WERI-Rb-1 (cell line): Measurements from ENCODE around the gene HNRNPK.
A peak's percentile ranks its signal among the peaks of the same experiment; 100 is the strongest.

Source experiments
- DNase-seq: peaks from one replicate; pipeline ENCODE4 v3.0.0-alpha.2; 2020
- H3K27ac ChIP-seq: fragments of 250-450 bp; sonication (Bioruptor Pico); 2 replicates; pipeline ENCODE4 v1.5.1; 2020; ENCODE audit warnings: mild to moderate bottlenecking, moderate library complexity
- H3K27me3 ChIP-seq: fragments of 250-450 bp; sonication (Bioruptor Pico); 2 replicates; pipeline ENCODE4 v1.5.1; 2021; ENCODE audit warnings: mild to moderate bottlenecking, low read depth, moderate library complexity; ENCODE audit not compliant: insufficient read depth, severe bottlenecking
- H3K36me3 ChIP-seq: fragments of 250-450 bp; sonication (Bioruptor Pico); 2 replicates; pipeline ENCODE4 v1.5.1; 2020; ENCODE audit warnings: mild to moderate bottlenecking, moderate library complexity
- H3K4me3 ChIP-seq: 2 replicates; pipeline ENCODE4 v1.5.1; 2011; ENCODE audit warnings: low read depth, mild to moderate bottlenecking, control low read depth, low read length
- H3K9me3 ChIP-seq: fragments of 250-450 bp; sonication (Bioruptor Pico); 2 replicates; pipeline ENCODE4 v1.5.1; 2021; ENCODE audit warnings: mild to moderate bottlenecking, moderate library complexity; ENCODE audit not compliant: severe bottlenecking
- TF ChIP-seq, protein P1 (sequence below): IDR thresholded peaks from 2 replicates; pipeline ENCODE4 v1.5.1; 2011; ENCODE audit warnings: low read depth, mild to moderate bottlenecking, control low read depth, inconsistent platforms, low read length

HNRNPK gene

DNA sequence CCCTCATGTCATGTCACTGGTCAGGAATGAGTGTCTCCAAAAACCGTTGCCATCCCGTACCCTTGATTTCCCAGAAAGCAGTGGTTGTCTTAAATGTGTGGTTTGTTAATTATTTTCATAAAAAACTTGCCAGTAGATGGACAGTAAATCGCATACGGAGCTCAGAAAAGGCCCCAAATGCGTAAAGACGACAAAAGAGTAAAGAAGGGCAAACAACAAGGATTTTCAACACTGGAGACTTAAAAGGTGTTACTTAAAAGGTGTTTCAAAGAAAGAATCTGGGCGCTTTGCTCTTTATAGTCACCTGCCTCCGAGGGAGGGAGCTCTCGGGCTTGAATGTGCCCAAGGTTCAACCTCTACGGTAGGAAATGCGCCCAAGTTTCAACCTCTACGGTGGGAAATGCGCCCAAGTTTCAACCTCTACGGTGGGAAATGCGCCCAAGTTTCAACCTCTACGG lies 59.5 kb downstream of the HNRNPK start:
- Histone ChIP-seq H3K27me3 (no peaks in the 10 kb centered on the region), H3K36me3 (peaks cover 7% of the 10 kb centered on the region; the same call in 1 of the 2 replicates), H3K27ac (peak overlapping the region; percentile 92), H3K9me3 (no peaks in the 10 kb centered on the region), H3K4me3 (peak overlapping the region; percentile 70)
- no peak for DNase-seq
- TF ChIP-seq, protein P1, sequence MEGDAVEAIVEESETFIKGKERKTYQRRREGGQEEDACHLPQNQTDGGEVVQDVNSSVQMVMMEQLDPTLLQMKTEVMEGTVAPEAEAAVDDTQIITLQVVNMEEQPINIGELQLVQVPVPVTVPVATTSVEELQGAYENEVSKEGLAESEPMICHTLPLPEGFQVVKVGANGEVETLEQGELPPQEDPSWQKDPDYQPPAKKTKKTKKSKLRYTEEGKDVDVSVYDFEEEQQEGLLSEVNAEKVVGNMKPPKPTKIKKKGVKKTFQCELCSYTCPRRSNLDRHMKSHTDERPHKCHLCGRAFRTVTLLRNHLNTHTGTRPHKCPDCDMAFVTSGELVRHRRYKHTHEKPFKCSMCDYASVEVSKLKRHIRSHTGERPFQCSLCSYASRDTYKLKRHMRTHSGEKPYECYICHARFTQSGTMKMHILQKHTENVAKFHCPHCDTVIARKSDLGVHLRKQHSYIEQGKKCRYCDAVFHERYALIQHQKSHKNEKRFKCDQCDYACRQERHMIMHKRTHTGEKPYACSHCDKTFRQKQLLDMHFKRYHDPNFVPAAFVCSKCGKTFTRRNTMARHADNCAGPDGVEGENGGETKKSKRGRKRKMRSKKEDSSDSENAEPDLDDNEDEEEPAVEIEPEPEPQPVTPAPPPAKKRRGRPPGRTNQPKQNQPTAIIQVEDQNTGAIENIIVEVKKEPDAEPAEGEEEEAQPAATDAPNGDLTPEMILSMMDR = peak; percentile 47; the same call in 1 of the 2 replicates

DNA sequence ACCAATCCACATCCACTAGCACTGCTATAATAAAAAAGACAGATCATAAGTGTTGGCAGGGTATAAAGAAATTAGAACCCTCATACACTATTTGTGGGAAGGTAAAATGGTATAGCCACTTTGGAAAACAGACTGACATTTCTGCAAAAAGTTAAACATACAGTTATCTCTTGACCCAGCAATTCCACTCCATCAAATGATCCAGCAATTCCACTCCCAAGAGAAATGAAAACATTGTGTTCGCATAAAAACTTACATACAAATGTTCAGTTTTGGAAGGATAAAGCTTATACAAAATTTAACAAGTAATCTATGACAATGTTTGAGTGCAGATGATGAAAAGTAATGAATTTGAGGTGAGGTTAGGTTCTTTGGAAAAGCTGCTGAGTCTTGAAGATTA lies 60.9 kb downstream of the HNRNPK start:
- no peaks in the 10 kb centered on the region for H3K9me3 ChIP-seq
- no peak for DNase-seq
- no peak overlapping the region for H3K27ac ChIP-seq
- no peaks in the 10 kb centered on the region for H3K27me3 ChIP-seq
- no peak overlapping the region for H3K4me3 ChIP-seq
- TF ChIP-seq, protein P1 = no peak
- H3K36me3 ChIP-seq = peaks cover 7% of the 10 kb centered on the region; the same call in 1 of the 2 replicates
